Measurements from ENCODE around the gene PHYHD1. TPM values are rescaled to one million over a fixed set of nuclear protein-coding genes. Genes with fewer than 3 reads are reported as not detected.
A peak's percentile ranks its signal among the peaks of the same experiment; 100 is the strongest.

PHYHD1 gene
- total and polyA plus RNA-seq, 2 of the 13 experiments (the other 11 are each of a cell fraction or from before 2014, with no cell fraction given) = 10.6 to 25.3 TPM

- Histone ChIP-seq H3K27me3 (ENCODE audit: control insufficient read depth in 1 of 2, insufficient read depth in 2 of 2, low read length in 2 of 2) (no peaks in the 10 kb centered on the region), H3K9ac (ENCODE audit: insufficient read depth, low read depth, low read length) (no peak overlapping the region), H3K4me2 (ENCODE audit: low read depth, low read length) (peak overlapping the region; percentile 26; the same call in 1 of the 2 replicates), H3K4me3 (replicated peaks in 1 of 3; ENCODE audit: insufficient read depth in 1 of 3, low read depth in 2 of 3, low read length in 3 of 3) (no peak overlapping the region; a peak in 1 of 6 replicates), H2AFZ (ENCODE audit: low read length) (no peak overlapping the region), H3K9me3 (ENCODE audit: low read length) (no peaks in the 10 kb centered on the region), H4K20me1 (ENCODE audit: insufficient read depth, low read length) (no peaks in the 10 kb centered on the region), H3K36me3 (replicated peaks in 1 of 2; ENCODE audit: control insufficient read depth in 1 of 2, insufficient read depth in 2 of 2, low read length in 2 of 2) (peaks cover 4 to 12% of the 10 kb centered on the region in 2 experiments), H3K79me2 (ENCODE audit: insufficient read depth, low read length) (peaks cover 10% of the 10 kb centered on the region), H3K4me1 (ENCODE audit: insufficient read depth, low read length) (peaks cover 85% of the 10 kb centered on the region), H3K27ac (ENCODE audit: extremely low read length, insufficient read depth, low read length) (peak overlapping the region; percentile 46)
- ChIA-PET CTCF (ENCODE audit: low intra/inter-chr PET ratio, low total read pairs) (no interaction called here), POLR2A (interaction anchor here (0.9 to 3.9 kb wide), 6 partner anchors 11 to 102 kb away, joined by 3 to 25 read pairs (median 4); partner anchors contain the start of genes ENDOG, KYAT1 and LRRC8A)
- WGBS (ENCODE audit: low lambda C conversion rate) = 31% methylated on average over 11 of the region's 14 CpGs
- ATAC-seq = peak; percentile 52
- no TSS peak for BruUV-seq (replicated peaks)
- in situ Hi-C loops (cut with HindIII; ENCODE audit: extremely low pct_ligation_motif_present, low pct_unique_long_range_greater_than_20kb) = loop anchor here (5.0 kb wide), 1 partner anchor 37 kb away; the partner anchor contains the start of genes KYAT1 and LRRC8A
- peak; percentile 43 for FAIRE-seq
- peak; percentile 50 for DNase-seq (ENCODE audit: low spot score)
- intact Hi-C loops (cut with micrococcal nuclease; ENCODE audit: unreplicated experiment) = no loop called here
- TF ChIP-seq MAX (IDR thresholded peaks at IDR 0.05) (peak; percentile 34; the same call in 1 of the 2 replicates), ZNF33B (CRISPR knock-in tag; IDR thresholded peaks at IDR 0.05) (no peak), EZH2 (conservative IDR thresholded peaks at IDR 0.05; ENCODE audit: low read depth, low read length) (no peak), POGK (CRISPR knock-in tag; conservative IDR thresholded peaks at IDR 0.05) (no peak), PATZ1 (CRISPR knock-in tag; IDR thresholded peaks at IDR 0.05) (peak; percentile 89), ZNF570 (CRISPR knock-in tag; IDR thresholded peaks at IDR 0.05; ENCODE audit: borderline replicate concordance) (no peak), REPIN1 (CRISPR knock-in tag; IDR thresholded peaks at IDR 0.05; ENCODE audit: borderline replicate concordance, low read depth) (no peak), GATAD1 (CRISPR knock-in tag; IDR thresholded peaks at IDR 0.05) (peak; percentile 19; the same call in 1 of the 2 replicates), DMAP1 (CRISPR knock-in tag; IDR thresholded peaks at IDR 0.05) (no peak), ZNF367 (CRISPR knock-in tag; IDR thresholded peaks at IDR 0.05; ENCODE audit: borderline replicate concordance) (no peak), PTBP1 (IDR thresholded peaks at IDR 0.05; ENCODE audit: low read depth, low read length, poor library complexity, severe bottlenecking) (no peak), SP4 (CRISPR knock-in tag; IDR thresholded peaks at IDR 0.05) (no peak), HBP1 (CRISPR knock-in tag; IDR thresholded peaks at IDR 0.05; ENCODE audit: low read depth) (no peak), SALL1 (CRISPR knock-in tag; IDR thresholded peaks at IDR 0.05) (0 out of 2 replicates have a peak, but pooled peaks have one; percentile 23), ARNT2 (CRISPR knock-in tag; IDR thresholded peaks at IDR 0.05; ENCODE audit: low read depth) (no peak), GFI1 (CRISPR knock-in tag; IDR thresholded peaks at IDR 0.05; ENCODE audit: borderline replicate concordance) (no peak), U2AF2 (IDR thresholded peaks at IDR 0.05; ENCODE audit: low read depth, low read length) (no peak), ZNF101 (CRISPR knock-in tag; IDR thresholded peaks at IDR 0.05; ENCODE audit: borderline replicate concordance, low read depth) (no peak), DR1 (CRISPR knock-in tag; IDR thresholded peaks at IDR 0.05) (no peak), ZNF121 (CRISPR knock-in tag; IDR thresholded peaks at IDR 0.05) (peak; percentile 87)
Observed at GRCh38 chr9:128919402-128920089, 1.2 kb upstream of the PHYHD1 start.
